Measurements from ENCODE around the gene GNAO1.

The GNAO1 gene

GRCh38 chr16:56401482-56401881 lies 210.2 kb downstream of the GNAO1 start:
- no peak for DNase-seq (ENCODE audit: low read depth)

DNA sequence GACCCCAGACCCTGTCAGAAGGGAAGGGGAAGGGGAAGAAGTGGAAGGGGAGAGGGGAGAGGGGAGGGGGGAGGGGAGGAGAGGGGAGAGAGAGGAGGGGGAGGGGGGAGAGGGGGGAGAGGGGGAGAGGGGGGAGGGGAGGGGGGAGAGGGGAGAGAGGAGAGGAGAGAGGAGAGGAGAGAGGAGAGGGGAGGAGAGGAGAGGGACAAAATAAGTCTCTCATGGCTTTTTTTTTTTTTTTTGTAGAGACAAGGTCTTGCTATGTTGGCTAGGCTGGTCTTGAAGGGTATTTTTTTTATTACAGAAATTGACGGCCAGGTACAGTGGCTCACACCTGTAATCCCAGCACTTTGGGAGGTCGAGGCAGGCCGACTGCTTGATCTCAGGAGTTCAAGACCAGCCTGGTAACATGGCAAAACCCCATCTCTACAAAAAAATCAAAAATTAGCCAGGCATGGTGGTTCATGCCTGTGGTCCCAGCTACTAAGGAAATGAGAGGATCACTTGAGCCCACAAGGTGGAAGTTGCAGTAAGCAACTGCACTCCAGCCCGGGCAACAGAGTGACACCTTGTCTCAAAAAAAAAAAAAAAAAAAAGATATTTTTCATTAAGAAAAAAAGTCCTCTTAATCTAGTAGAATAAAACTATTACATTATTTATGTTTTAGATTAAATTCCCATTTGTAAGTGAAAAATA lies 214.8 kb downstream of the GNAO1 start:
- DNase-seq (ENCODE audit: low read depth) = no peak
